Memory B cell (primary cell): ENCODE data around the gene MID2.
"Not testable (repeated sequence)": the region's sequence is repeated elsewhere in the genome, so short reads cannot be mapped to it uniquely, and the experiment has no call there.

Source experiments
- ATAC-seq: fragments of 150-1000 bp; cut with Tn5 transposase; 2 replicates; pipeline ENCODE4 v1.10.0; 2021; ENCODE audit warnings: low read depth, mild to moderate bottlenecking, moderate library complexity
- DNase-seq, 2 donors: peaks; one replicate each; pipeline ENCODE4 v3.0.0; 2022; ENCODE audit warnings: low spot score in 2 of 2
- H3K27ac Mint-ChIP-seq: one replicate; pipeline ENCODE4 v1.8.0; 2022; ENCODE audit warnings: mild to moderate bottlenecking, moderate library complexity, mixed read lengths
- H3K27me3 Mint-ChIP-seq: one replicate; pipeline ENCODE4 v1.8.0; 2022; ENCODE audit warnings: mixed read lengths
- H3K36me3 Mint-ChIP-seq: one replicate; pipeline ENCODE4 v1.8.0; 2022; ENCODE audit warnings: mild to moderate bottlenecking, mixed read lengths
- H3K4me1 Mint-ChIP-seq: one replicate; pipeline ENCODE4 v1.8.0; 2022; ENCODE audit warnings: mixed read lengths
- H3K4me3 Mint-ChIP-seq: one replicate; pipeline ENCODE4 v1.8.0; 2022; ENCODE audit warnings: mild to moderate bottlenecking, moderate library complexity, mixed read lengths
- H3K9me3 Mint-ChIP-seq: one replicate; pipeline ENCODE4 v1.8.0; 2022; ENCODE audit warnings: mixed read lengths

Gene MID2, protein sequence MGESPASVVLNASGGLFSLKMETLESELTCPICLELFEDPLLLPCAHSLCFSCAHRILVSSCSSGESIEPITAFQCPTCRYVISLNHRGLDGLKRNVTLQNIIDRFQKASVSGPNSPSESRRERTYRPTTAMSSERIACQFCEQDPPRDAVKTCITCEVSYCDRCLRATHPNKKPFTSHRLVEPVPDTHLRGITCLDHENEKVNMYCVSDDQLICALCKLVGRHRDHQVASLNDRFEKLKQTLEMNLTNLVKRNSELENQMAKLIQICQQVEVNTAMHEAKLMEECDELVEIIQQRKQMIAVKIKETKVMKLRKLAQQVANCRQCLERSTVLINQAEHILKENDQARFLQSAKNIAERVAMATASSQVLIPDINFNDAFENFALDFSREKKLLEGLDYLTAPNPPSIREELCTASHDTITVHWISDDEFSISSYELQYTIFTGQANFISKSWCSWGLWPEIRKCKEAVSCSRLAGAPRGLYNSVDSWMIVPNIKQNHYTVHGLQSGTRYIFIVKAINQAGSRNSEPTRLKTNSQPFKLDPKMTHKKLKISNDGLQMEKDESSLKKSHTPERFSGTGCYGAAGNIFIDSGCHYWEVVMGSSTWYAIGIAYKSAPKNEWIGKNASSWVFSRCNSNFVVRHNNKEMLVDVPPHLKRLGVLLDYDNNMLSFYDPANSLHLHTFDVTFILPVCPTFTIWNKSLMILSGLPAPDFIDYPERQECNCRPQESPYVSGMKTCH

DNA sequence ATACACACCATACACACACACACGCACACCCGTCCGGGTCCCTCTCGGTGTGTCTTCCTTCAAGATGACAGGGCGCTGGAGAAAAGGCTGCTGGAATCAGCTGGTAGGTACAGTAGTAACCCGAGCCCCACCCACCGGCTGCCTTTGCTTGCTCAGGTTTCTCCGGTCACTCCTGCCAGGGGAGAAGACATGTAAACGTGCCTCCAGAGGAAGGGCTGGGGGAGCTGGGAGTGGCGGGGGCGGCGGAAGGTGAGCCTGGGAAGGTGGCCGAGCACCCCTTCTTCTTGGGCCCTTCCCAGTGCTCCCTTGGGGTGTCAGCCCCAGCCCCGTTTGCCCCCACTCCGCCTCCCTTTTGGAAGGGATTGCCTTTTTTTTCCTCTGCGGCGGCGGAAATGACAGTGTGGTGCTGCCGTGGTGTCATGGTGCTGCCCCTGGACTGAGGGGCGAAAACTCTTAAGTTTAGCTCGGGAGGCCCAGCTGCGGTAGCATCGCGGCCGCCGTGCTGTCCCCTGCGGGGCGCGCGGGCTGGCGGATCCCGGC is at the start of gene MID2:
MID2 (plus strand) TSS at position 169 of the 540 bp plus-strand sequence. CDS start 561 bp downstream, outside the sequence.
- peak; percentile 5 to 23 for DNase-seq
- peak within 1 kb of the TSS; percentile 81 for H3K27ac Mint-ChIP-seq

GRCh38 chrX:107776649-107777535 is 48.8 kb upstream of the MID2 start:
- no peaks in the 10 kb centered on the region for H3K27me3 Mint-ChIP-seq
- peak; percentile 75 for ATAC-seq
- peak; percentile 54 to 66 for DNase-seq
- H3K9me3 Mint-ChIP-seq, result no peaks in the 10 kb centered on the region
- H3K27ac Mint-ChIP-seq, result peak overlapping the region; percentile 84
- peaks cover 13% of the 10 kb centered on the region for H3K4me1 Mint-ChIP-seq
- peak overlapping the region; percentile 98 for H3K4me3 Mint-ChIP-seq
- no peaks in the 10 kb centered on the region for H3K36me3 Mint-ChIP-seq

More for the DNA sequence above, at the start of gene MID2:
- peaks cover 14% of the 10 kb centered on the region for H3K4me1 Mint-ChIP-seq
- H3K36me3 Mint-ChIP-seq, result no peaks in the 10 kb centered on the region
- peak; percentile 57 for ATAC-seq
- H3K9me3 Mint-ChIP-seq, result no peaks in the 10 kb centered on the region
- H3K4me3 Mint-ChIP-seq, result peak within 1 kb of the TSS; percentile 87
- peaks cover 4% of the 10 kb centered on the region for H3K27me3 Mint-ChIP-seq

GRCh38 chrX:107777536-107777832 is 48.2 kb upstream of the MID2 start, which contains the start of gene NCBP2L:
NCBP2L (plus strand) TSS chrX:107777733; CDS start chrX:107794221, 16,488 bp downstream.
- DNase-seq (no peak), ATAC-seq (no peak)
- Mint-ChIP-seq H3K9me3 (no peaks in the 10 kb centered on the region), H3K27ac (peak within 1 kb of the TSS; percentile 84), H3K36me3 (no peaks in the 10 kb centered on the region), H3K27me3 (no peaks in the 10 kb centered on the region), H3K4me3 (peak within 1 kb of the TSS; percentile 98), H3K4me1 (peaks cover 13% of the 10 kb centered on the region)

- Mint-ChIP-seq H3K4me1 (peaks cover 11% of the 10 kb centered on the region), H3K27me3 (peaks cover 2% of the 10 kb centered on the region), H3K9me3 (no peaks in the 10 kb centered on the region), H3K27ac (no peak overlapping the region), H3K4me3 (no peak overlapping the region), H3K36me3 (no peaks in the 10 kb centered on the region)
- DNase-seq (no peak), ATAC-seq (no peak)
These were observed 45.1 kb upstream of the MID2 start for GRCh38 chrX:107780525-107780924.

DNA sequence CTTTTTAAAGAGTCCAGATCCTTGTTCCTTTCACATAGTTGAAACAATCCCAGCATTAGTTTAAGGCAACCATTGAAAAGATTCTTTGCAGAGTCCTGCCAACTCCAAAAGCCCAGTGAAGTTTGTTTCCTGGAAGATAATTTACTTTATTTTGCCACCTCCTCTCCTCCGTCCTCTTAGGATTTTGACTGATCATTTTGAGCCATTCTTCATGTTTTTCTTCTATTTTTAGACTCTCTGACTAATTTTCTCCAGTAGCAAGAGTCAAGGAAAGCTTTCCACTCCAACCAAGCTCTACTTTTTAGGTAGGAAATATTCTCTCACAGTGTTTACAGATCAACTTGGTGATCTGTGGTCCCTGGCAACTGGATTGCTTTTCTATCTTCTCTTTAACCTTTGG is 37.8 kb upstream of the MID2 start:
- Mint-ChIP-seq H3K9me3 (no peaks in the 10 kb centered on the region), H3K4me1 (no peaks in the 10 kb centered on the region)

DNA sequence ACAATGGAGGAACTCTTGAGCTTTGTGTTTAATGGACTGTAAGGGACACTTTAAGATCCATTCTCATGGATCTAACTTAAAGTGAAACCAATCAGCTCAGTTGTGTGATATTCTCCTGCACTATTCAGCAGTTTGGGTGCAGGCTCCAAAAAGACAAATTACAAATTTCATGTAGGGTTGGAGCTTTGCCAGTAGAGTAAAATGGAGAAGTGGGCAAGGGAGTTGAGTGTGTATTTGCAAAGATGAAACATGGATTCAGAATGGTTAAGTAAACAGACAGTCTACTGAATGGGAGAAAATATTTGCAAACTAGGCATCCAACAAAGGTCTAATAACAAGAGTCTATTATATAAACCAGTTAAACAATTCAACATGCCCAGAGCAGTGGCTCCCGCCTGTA is 21.2 kb upstream of the MID2 start:
- no peak overlapping the region for H3K27ac Mint-ChIP-seq
- ATAC-seq, result no peak
- no peaks in the 10 kb centered on the region for H3K4me1 Mint-ChIP-seq
- H3K4me3 Mint-ChIP-seq, result no peak overlapping the region
- DNase-seq, result no peak
- peaks cover 10% of the 10 kb centered on the region for H3K27me3 Mint-ChIP-seq
- H3K36me3 Mint-ChIP-seq, result peaks cover 2% of the 10 kb centered on the region
- no peaks in the 10 kb centered on the region for H3K9me3 Mint-ChIP-seq

More for the DNA sequence above, 37.8 kb upstream of the MID2 start:
- ATAC-seq (no peak), DNase-seq (no peak)
- H3K27ac Mint-ChIP-seq, result no peak overlapping the region
- peaks cover 5% of the 10 kb centered on the region for H3K27me3 Mint-ChIP-seq
- no peak overlapping the region for H3K4me3 Mint-ChIP-seq
- no peaks in the 10 kb centered on the region for H3K36me3 Mint-ChIP-seq

DNA sequence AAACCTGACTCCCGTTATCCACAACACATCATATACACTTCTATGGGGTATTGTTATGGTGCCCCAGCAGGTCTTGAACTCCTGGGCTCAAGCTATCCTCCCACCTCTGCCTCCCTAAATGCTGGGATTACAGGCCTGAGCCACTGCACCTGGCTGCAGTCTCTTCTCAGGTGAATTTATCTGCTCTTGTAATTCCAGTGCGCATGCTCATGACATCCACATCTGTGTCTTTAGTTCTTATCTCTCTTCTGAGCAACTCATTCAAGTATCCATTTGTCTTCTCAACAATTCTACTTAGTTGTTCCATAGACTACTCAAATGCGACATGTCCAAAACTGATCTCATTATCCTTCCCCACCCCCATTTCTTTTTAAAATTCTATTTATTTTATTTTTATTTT is 20.5 kb upstream of the MID2 start:
- Mint-ChIP-seq H3K27me3 (peaks cover 8% of the 10 kb centered on the region), H3K4me1 (no peaks in the 10 kb centered on the region), H3K4me3 (no peak overlapping the region), H3K9me3 (no peaks in the 10 kb centered on the region), H3K27ac (no peak overlapping the region), H3K36me3 (peaks cover 2% of the 10 kb centered on the region)
- ATAC-seq (no peak), DNase-seq (no peak)

DNA sequence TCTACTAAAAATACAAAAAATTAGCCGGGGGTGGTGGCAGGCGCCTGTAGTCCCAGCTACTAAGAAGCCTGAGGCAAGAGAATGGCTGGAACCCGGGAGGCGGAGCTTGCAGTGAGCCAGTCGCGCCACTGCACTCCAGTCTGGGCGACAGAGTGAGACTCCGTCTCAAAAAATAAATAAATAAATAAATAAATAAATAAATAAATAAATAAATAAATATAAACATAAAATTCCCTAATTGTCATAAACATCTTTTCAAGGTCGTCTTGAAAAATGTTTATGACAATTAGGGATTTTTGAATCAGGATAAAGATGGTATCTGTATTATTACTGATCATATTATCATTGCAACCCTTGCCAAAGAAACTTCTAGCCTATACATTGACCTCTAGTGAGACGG is 15.6 kb upstream of the MID2 start:
- H3K27me3 Mint-ChIP-seq, result peaks cover 19% of the 10 kb centered on the region
- not testable (repeated sequence) for DNase-seq, ATAC-seq, H3K4me1 Mint-ChIP-seq, H3K9me3 Mint-ChIP-seq, H3K36me3 Mint-ChIP-seq, H3K4me3 Mint-ChIP-seq, H3K27ac Mint-ChIP-seq

- Mint-ChIP-seq H3K27ac (no peak overlapping the region), H3K9me3 (no peaks in the 10 kb centered on the region), H3K27me3 (peaks cover 3% of the 10 kb centered on the region), H3K4me1 (peaks cover 3% of the 10 kb centered on the region), H3K4me3 (no peak overlapping the region), H3K36me3 (no peaks in the 10 kb centered on the region)
- ATAC-seq, result no peak
- no peak for DNase-seq
These were observed 6.7 kb upstream of the MID2 start for GRCh38 chrX:107818900-107819521.

DNA sequence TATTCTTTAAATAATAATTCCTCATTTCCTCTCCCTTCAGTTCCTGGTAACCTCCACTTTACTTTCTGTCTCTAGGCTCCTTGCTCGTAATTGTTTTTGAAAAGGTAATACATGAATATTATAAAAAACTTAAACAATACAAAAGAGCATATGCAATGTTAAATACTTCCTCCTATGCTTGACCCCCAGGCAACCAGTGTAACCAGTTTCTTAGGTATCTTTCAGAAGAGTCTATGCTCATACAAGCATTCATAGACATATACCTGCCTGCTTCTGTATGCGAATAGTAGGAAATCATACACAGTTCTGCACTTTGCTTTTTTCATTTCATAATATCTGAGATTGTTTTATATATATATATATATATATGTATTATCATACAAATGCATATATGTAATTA is 2.6 kb upstream of the MID2 start:
- Mint-ChIP-seq H3K4me1 (peaks cover 14% of the 10 kb centered on the region), H3K27ac (no peak overlapping the region), H3K9me3 (no peaks in the 10 kb centered on the region), H3K4me3 (no peak overlapping the region), H3K27me3 (peaks cover 4% of the 10 kb centered on the region), H3K36me3 (no peaks in the 10 kb centered on the region)
- DNase-seq (no peak), ATAC-seq (no peak)

DNA sequence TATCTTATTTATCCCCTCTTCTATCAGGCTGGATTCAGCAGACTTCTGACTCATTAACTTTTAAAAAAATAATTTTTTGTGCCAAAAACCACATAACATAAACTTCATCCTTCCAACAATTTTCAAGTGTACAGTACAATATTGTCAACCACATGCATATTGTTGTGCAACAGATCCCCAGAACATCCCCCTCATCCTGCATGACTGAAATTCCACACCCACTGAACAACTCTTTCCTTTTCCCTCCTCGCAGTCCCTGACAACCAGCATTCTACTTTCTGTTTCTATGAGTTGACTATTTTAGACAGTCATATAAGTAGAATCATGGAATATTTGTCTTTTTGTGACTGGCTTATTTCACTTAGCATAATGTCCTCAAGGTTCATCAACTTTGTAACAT is 2.2 kb upstream of the MID2 start:
- H3K27ac Mint-ChIP-seq, result no peak overlapping the region
- no peak overlapping the region for H3K4me3 Mint-ChIP-seq
- peaks cover 4% of the 10 kb centered on the region for H3K27me3 Mint-ChIP-seq
- H3K36me3 Mint-ChIP-seq, result no peaks in the 10 kb centered on the region
- ATAC-seq (no peak), DNase-seq (no peak)
- peaks cover 14% of the 10 kb centered on the region for H3K4me1 Mint-ChIP-seq
- H3K9me3 Mint-ChIP-seq, result no peaks in the 10 kb centered on the region

GRCh38 chrX:107826238-107827029 is 768 bp downstream of the MID2 start:
- H3K27me3 Mint-ChIP-seq, result peaks cover 4% of the 10 kb centered on the region
- H3K4me3 Mint-ChIP-seq, result peak overlapping the region; percentile 83
- peak overlapping the region; percentile 81 for H3K27ac Mint-ChIP-seq
- no peaks in the 10 kb centered on the region for H3K36me3 Mint-ChIP-seq
- no peaks in the 10 kb centered on the region for H3K9me3 Mint-ChIP-seq
- peaks cover 14% of the 10 kb centered on the region for H3K4me1 Mint-ChIP-seq
- DNase-seq (peak; percentile 23 to 24), ATAC-seq (peak; percentile 74)
